GM23338 (cell line): ENCODE data around the gene HCFC1. TPM values are rescaled to one million over a fixed set of nuclear protein-coding genes. Genes with fewer than 3 reads are reported as not detected.

Experiments
- ATAC-seq: fragments of 200-7000 bp; cut with Tn5 transposase; 3 replicates; pipeline ENCODE4 v1.9.1; 2020
- DNase-seq: peaks from one replicate; pipeline ENCODE4 v3.0.0-alpha.2; 2015; ENCODE audit warnings: low spot score
- H2AFZ ChIP-seq: fragments of 200-600 bp; sonication (generic); 2 replicates; pipeline ENCODE4 v1.8.0; 2016; ENCODE audit warnings: antibody characterized with exemption, mild to moderate bottlenecking, moderate library complexity
- H3F3A ChIP-seq: fragments of 200-600 bp; sonication (generic); replicated peaks from 2 replicates; pipeline ENCODE4 v1.8.0; 2017; ENCODE audit warnings: antibody characterized with exemption, mixed run types, low read depth
- H3K27ac ChIP-seq: fragments of 200-600 bp; sonication (generic); 2 replicates; pipeline ENCODE4 v1.6.1; 2016; ENCODE audit warnings: low read depth
- H3K27me3 ChIP-seq: fragments of 200-600 bp; sonication (generic); 2 replicates; pipeline ENCODE4 v1.8.0; 2016; ENCODE audit warnings: mild to moderate bottlenecking, mixed run types, moderate library complexity; ENCODE audit not compliant: insufficient read depth
- H3K36me3 ChIP-seq: fragments of 200-600 bp; sonication (generic); 2 replicates; pipeline ENCODE4 v1.8.0; 2016; ENCODE audit warnings: mild to moderate bottlenecking; ENCODE audit not compliant: insufficient read depth
- H3K4me1 ChIP-seq: fragments of 200-600 bp; sonication (generic); 2 replicates; pipeline ENCODE4 v1.8.0; 2016; ENCODE audit warnings: mild to moderate bottlenecking, moderate library complexity; ENCODE audit not compliant: insufficient read depth
- H3K4me2 ChIP-seq: fragments of 200-600 bp; sonication (generic); 2 replicates; pipeline ENCODE4 v1.7.1; 2017; ENCODE audit warnings: mixed run types
- H3K4me3 ChIP-seq: fragments of 200-600 bp; sonication (generic); 2 replicates; pipeline ENCODE4 v1.6.1; 2016; ENCODE audit warnings: mixed run types
- H3K79me2 ChIP-seq: fragments of 200-600 bp; sonication (generic); replicated peaks from 2 replicates; pipeline ENCODE4 v1.8.0; 2017; ENCODE audit warnings: mild to moderate bottlenecking; ENCODE audit not compliant: insufficient read depth
- H3K9me2 ChIP-seq: fragments of 200-600 bp; sonication (generic); 2 replicates; pipeline ENCODE4 v1.8.0; 2017; ENCODE audit not compliant: insufficient read depth
- H4K20me1 ChIP-seq: fragments of 200-600 bp; sonication (generic); replicated peaks from 2 replicates; pipeline ENCODE4 v1.8.0; 2017; ENCODE audit warnings: mild to moderate bottlenecking; ENCODE audit not compliant: insufficient read depth
- H3K27ac Mint-ChIP-seq: 2 replicates; pipeline ENCODE4 v1.8.0; 2020; ENCODE audit warnings: inconsistent platforms, mild to moderate bottlenecking, moderate library complexity, mixed read lengths
- H3K27me3 Mint-ChIP-seq: 3 replicates; pipeline ENCODE4 v1.8.0; 2022; ENCODE audit warnings: low read depth, mild to moderate bottlenecking, moderate library complexity, mixed read lengths, inconsistent platforms; ENCODE audit not compliant: insufficient read depth, poor library complexity
- H3K36me3 Mint-ChIP-seq: 3 replicates; pipeline ENCODE4 v1.8.0; 2021; ENCODE audit warnings: low read depth, mild to moderate bottlenecking, inconsistent platforms, moderate library complexity, mixed read lengths
- H3K4me1 Mint-ChIP-seq: 3 replicates; pipeline ENCODE4 v1.8.0; 2020; ENCODE audit warnings: mild to moderate bottlenecking, inconsistent platforms, mixed read lengths
- H3K4me3 Mint-ChIP-seq: 3 replicates; pipeline ENCODE4 v1.8.0; 2021; ENCODE audit warnings: moderate library complexity, mild to moderate bottlenecking, inconsistent platforms, mixed read lengths
- H3K9me3 Mint-ChIP-seq: 3 replicates; pipeline ENCODE4 v1.8.0; 2020; ENCODE audit warnings: moderate library complexity, mild to moderate bottlenecking, inconsistent platforms, mixed read lengths
- CTCF ChIP-seq, 2 experiments: fragments of 200-600 bp in 1 of 2; sonication (generic) in 1 of 2; conservative IDR thresholded peaks; 2 replicates each; pipeline versions ENCODE4 v1.5.1 to v1.6.1; 2016 to 2017; ENCODE audit warnings: antibody characterized with exemption in 2 of 2, low read depth in 2 of 2, mild to moderate bottlenecking in 2 of 2, moderate library complexity in 1 of 2
- JUNB ChIP-seq: IDR thresholded peaks from one replicate; pipeline ENCODE4 v1.6.1; 2016; ENCODE audit warnings: antibody characterized with exemption; ENCODE audit not compliant: unreplicated experiment
- NANOG ChIP-seq: IDR thresholded peaks from 2 replicates; pipeline ENCODE4 v1.6.1; 2016; ENCODE audit warnings: antibody characterized with exemption, borderline replicate concordance
- POLR2AphosphoS5 ChIP-seq: IDR thresholded peaks from 2 replicates; pipeline ENCODE4 v1.6.1; 2016; ENCODE audit warnings: antibody characterized with exemption, low read depth
- REST ChIP-seq: IDR thresholded peaks from one replicate; pipeline ENCODE4 v1.6.1; 2018; ENCODE audit warnings: antibody characterized with exemption; ENCODE audit not compliant: unreplicated experiment
- ZNF114 ChIP-seq: fragments of 250-450 bp; sonication (Bioruptor Pico); IDR thresholded peaks from 2 replicates; pipeline ENCODE4 v1.5.0; 2020; ENCODE audit warnings: mild to moderate bottlenecking, moderate library complexity
- ZNF462 ChIP-seq: fragments of 250-450 bp; sonication (Bioruptor Pico); IDR thresholded peaks from 2 replicates; pipeline ENCODE4 v1.5.0; 2020; ENCODE audit warnings: mild to moderate bottlenecking, moderate library complexity
- polyA plus RNA-seq: library from polyadenylated mRNA; unstranded; fragments of >200 nt; fragmentation: Nextera tagmentation; extraction: Ambion mirVana; gene quantifications from 2 replicates; pipeline ENCODE4 v1.2.1, GENCODE V29; 2016
- total RNA-seq: library from RNA; depleted of rRNA; stranded (reverse); fragments of >200 nt; shearing (Covaris generic); gene quantifications from 2 replicates; pipeline ENCODE4 v1.2.3, GENCODE V29; 2014

Gene HCFC1
- total and polyA plus RNA-seq, 2 experiments from 2014 or later = 33.0 to 188 TPM

DNA sequence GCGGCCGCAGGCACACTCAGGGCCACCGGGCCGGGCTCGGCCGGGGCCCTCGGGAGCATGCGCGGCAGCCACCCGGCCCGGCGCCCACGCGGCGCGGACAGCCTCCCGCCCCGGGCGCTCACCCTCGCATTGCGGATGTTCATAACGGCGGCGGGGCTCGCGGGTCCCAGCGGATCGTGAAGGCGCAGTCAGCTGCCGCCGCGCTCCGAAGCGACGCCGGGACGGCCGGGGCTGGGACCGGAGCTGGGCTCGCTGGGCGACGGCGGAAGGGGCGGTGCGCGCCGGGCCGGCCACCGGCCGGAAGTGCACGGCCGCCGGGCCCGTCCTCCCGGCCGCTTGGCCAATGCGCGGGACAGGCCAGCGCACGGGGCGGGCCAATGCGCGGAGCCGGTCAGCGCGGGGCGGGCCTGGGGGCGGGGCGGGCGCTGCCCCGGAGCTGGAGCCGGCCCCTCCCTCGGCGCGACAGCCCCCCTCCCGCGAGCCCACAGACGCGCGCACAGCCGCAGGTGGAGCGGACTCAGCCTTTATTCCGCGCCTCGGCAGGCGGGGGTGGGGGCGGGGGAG lies 36.8 kb downstream of the HCFC1 start, which contains the start of gene NAA10:
Gene NAA10, minus strand, starts transcription at position 276 of the 564 bp plus-strand sequence. Its CDS starts 133 bp downstream, at position 143.
- H3K4me1 ChIP-seq = no peaks in the 10 kb centered on the region; the same call in 1 of the 2 replicates
- Mint-ChIP-seq H3K9me3 (no peaks in the 10 kb centered on the region), H3K27me3 (peaks cover 5% of the 10 kb centered on the region), H3K4me1 (peaks cover 13% of the 10 kb centered on the region; the same call in 2 of the 3 replicates), H3K36me3 (peaks cover 27% of the 10 kb centered on the region), H3K4me3 (peak within 1 kb of the TSS; percentile 86), H3K27ac (no peak within 1 kb of the TSS)
- DNase-seq (peak; percentile 73), ATAC-seq (peak; percentile 90)
- TF ChIP-seq JUNB = no peak
- no peak; the same call in 1 of the 2 replicates for TF ChIP-seq POLR2AphosphoS5
- no peak for TF ChIP-seq REST
- TF ChIP-seq ZNF114 (CRISPR knock-in tag) = no peak
- TF ChIP-seq CTCF (conservative IDR thresholded peaks at IDR 0.05; ENCODE audit: low read depth in 2 of 2) = no peak
- TF ChIP-seq NANOG = no peak
- TF ChIP-seq ZNF462 = no peak
- no peaks in the 10 kb centered on the region for H3K9me2 ChIP-seq
- H3F3A ChIP-seq = no peaks in the 10 kb centered on the region
- H2AFZ ChIP-seq = no peak within 1 kb of the TSS
- H4K20me1 ChIP-seq = no peaks in the 10 kb centered on the region; the same call in 1 of the 2 replicates
- peaks cover 12% of the 10 kb centered on the region for H3K79me2 ChIP-seq
- no peaks in the 10 kb centered on the region for H3K36me3 ChIP-seq
- H3K27me3 ChIP-seq = no peaks in the 10 kb centered on the region
- H3K4me2 ChIP-seq = peak within 1 kb of the TSS; percentile 80
- H3K4me3 ChIP-seq = peak within 1 kb of the TSS; percentile 68
- H3K27ac ChIP-seq = no peak within 1 kb of the TSS
